Urothelium cell line (cell line): ENCODE results near the gene KCNN3.
A peak's percentile ranks its signal among the peaks of the same experiment; 100 is the strongest.

Source experiments
- DNase-seq: peaks from one replicate; pipeline ENCODE4 v3.0.0; 2011; ENCODE audit warnings: low spot score, mixed read lengths
- FAIRE-seq: peaks from 2 replicates; lab custom pipeline; 2011; peaks lifted over from hg19 to GRCh38; lab: Jason Lieb, UNC

KCNN3 gene

DNA sequence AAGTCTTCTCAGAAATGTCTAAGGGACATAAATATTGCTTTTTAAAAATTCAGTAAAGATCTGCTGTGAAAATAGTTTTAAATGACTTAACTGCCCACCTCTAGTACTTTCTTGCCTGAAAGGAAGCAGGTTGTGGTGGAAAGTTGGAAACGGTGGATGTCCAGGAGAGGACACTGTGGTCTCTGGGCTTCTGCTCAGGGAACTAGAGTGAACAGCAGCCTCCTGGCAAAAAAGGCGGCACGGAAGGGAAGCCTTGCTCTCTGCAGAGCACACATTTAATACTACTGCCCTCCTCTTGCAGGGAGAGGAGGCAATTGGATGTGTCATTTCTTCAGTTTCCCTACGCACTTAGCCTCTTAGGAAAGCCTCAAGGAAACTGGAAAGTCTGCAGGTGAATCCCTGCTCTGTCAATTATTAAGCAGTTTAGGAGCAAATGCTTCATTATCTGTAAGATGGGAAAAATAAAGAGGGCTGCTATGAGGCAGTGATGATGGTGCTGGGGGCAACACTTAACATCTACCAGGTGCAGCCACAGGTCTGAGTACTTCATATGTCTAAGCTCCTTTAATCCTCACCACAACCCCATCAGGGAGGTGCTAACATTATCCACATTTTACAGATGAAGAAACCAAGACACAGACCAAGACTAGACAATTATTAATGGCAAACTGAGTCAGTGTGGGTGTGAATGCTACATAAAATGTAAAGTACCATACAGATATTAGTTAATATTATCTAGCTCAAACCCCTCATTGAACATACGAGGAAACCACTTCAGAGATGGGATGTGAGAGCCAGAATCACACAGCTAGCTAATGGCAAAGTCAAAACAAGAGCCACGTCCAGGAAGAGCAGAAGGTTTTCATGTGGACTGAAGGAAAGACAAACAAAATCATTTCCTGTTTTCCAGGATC, 153.2 kb downstream of the KCNN3 start:
- DNase-seq = no peak
- FAIRE-seq = no peak

DNA sequence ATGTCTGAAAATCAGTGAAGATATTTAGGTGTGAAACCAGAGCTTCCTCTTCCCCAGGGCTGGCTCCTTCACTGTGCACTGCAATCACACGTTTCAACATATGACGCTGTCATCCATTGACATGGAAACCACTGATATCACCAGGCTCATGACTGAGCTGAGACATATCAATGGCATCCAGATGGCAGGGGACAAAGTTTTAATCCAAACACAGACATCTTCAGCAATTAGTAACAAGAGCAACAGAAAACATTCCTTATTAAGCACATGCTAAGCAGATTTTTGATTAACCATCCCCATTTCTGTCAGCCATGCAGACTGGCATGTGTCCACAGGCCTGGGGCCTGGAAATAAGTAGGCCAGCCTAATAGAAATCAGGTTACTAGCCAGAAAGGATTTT, 154.1 kb downstream of the KCNN3 start:
- FAIRE-seq (no peak), DNase-seq (no peak)

DNA sequence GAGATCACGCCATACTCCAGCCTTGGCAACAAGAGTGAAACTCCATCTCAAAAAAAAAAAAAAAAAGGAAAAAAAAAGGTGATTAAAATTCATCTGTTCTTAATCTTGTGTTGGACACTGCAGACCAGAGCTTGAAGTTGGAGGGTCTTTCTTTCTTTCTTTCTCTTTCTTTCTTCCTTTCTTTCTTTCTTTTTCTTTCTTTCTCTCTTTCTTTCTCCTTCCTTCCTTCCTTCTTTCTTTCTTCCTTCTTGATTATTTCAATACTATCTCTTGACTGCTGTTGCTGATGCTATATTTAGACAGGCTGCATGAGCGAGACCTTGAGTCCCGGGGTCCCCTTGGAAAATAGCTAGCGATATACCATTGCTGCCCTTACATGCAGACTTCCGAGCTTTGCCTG, 154.7 kb downstream of the KCNN3 start:
- no peak for FAIRE-seq
- no peak for DNase-seq

DNA sequence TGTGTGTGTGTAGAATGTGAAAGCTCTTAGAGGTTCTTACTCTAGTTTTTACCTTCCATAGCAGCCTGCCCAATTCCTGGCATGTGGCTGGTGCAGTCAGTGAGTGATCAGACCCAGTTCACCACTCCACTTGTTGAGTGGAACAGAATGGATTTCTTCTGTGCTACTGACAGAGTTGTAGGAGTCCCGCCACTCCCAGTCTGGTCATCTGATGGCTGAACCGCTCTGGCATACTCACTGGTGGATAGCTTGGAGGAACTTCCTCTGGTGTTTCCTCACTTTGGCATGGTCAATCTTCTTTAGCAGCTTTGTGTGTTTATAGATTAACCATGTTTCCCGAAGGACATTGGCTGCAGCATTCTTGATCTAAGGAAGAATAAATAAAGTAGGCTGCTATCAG, 155.4 kb downstream of the KCNN3 start:
- DNase-seq (peak; percentile 55), FAIRE-seq (no peak)

DNA sequence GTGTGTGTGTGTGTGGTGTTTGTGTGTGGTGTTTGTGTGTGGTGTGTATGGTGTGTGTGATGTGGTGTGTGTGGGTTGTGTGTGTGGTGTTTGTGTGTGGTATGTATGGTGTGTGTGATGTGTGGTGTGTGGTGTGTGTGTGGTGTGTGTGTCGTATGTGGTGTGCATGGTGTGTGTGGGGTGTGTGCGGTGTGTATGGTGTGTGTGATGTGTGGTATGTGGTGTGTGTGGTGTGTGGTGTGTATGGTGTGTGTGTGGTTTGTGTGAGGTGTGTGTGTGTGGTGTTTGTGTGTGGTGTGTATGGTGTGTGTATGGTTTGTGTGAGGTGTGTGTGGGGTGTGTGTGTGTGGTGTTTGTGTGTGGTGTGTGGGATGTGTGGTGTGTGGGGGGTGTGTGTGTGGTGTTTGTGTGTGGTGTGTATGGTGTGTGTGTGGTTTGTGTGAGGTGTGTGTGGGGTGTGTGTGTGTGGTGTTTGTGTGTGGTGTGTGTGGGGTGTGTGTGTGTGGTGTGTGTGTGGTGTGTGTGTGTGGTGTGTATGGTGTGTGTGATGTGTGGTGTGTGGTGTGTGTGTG, 155.9 kb downstream of the KCNN3 start:
- FAIRE-seq (peak; percentile 100), DNase-seq (no peak)

GRCh38 chr1:154713005-154713404, 157.1 kb downstream of the KCNN3 start:
- FAIRE-seq (no peak), DNase-seq (no peak)

GRCh38 chr1:154712166-154712810, 157.8 kb downstream of the KCNN3 start:
- no peak for FAIRE-seq
- no peak for DNase-seq

- DNase-seq = no peak
- no peak for FAIRE-seq
Measured at GRCh38 chr1:154711416-154711815, 158.7 kb downstream of the KCNN3 start.

GRCh38 chr1:154710106-154710505, 160.0 kb downstream of the KCNN3 start:
- no peak for FAIRE-seq

GRCh38 chr1:154707901-154708463, 162.1 kb downstream of the KCNN3 start:
- no peak for FAIRE-seq
- no peak for DNase-seq

More at GRCh38 chr1:154710106-154710505, 160.0 kb downstream of the KCNN3 start:
- DNase-seq = no peak

GRCh38 chr1:154706851-154707250, 163.2 kb downstream of the KCNN3 start:
- FAIRE-seq = no peak
- DNase-seq = no peak

DNA sequence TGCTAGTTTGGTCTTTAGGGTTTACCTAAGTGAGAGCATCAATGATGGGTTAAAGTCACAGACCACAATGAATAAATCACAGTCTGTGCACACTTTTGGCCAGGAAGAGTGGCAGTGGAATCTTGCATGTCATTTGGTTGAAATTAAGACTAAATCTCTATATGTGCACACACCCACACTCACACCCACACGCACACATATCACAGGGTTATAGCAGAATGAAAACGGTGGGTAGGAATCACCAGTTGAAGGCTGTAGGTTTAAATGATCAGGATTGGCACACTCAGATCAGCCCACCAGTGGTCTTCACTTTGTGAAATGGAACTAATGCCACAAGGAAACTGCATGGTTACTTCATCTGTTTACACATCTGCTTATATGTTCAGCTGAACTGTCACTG, 164.5 kb downstream of the KCNN3 start:
- FAIRE-seq = no peak
- DNase-seq = no peak

GRCh38 chr1:154703170-154703569, 166.9 kb downstream of the KCNN3 start:
- DNase-seq = no peak
- FAIRE-seq = no peak

DNA sequence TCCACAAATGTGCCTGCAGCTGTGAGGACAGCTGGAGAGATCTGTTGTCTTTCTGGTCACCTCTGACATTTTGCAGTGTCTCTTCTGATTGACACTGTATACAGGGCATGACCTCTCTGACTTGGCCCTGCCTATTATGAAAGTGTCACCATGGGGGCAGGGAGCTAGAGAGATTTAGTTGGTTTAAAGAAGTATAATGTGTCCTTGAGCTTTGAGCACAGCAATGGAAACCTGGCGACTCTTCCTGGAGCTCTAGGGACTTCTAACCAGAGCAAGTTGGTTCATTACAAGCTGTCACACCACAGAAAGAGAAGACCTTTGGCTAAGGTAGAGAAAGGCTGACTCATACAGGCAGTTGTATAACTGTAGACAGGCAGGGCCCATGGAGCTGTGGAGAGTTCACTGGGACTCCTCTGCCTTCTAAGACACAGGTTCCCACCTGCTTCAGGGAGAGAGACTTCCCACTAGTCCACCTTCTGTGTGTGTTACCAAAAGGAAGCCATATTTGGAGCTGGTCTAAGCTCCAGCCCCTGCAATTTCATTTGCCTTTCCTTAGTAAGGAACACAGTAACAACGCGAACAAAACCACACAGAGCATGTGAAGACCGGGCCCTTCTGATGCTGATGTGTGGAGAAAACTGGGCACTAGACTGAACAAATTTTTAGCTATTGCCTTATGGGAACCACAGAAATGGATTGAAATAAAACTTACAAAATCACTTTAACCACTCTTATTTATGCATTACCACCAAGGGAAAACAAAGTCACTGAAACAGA, 171.6 kb downstream of the KCNN3 start:
- FAIRE-seq (no peak), DNase-seq (peak; percentile 27)

DNA sequence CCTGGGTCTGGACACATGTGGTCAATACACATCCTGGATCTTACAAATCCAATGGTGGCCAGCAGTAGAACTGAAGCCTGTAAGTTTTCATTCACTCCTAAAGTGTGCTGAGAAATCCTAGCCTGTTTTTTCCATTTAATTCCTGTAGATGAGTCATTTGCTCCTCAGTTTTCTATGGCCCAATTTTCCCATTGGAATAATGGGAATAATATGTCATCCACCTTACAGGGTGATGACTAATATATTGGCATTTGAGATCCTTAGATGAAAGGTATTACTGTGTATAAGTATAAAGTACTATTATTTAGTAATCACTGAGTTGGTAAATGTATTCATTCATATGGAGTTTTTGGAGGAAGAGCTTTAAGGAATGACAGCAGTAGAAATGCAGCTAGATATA, 172.4 kb downstream of the KCNN3 start:
- FAIRE-seq = no peak
- peak; percentile 24 for DNase-seq

DNA sequence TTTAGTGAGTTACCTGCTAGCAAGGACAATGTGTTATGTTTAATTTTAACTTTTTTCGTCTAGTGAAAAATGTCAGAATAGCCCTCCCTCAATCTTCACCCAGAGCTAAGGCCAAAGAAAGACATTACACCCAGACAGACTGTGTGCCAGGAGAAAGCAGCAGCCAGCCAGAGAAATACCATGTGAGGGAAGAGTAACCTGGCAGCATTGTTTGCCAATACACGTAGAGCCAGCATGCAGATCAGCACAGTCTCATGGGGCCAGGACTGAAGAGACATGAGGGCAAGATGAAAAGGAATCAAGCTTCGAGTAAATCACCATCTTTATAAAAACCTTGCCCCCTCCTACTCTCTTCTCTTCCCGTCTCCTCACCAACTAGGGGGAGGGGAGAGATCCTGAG, 173.6 kb downstream of the KCNN3 start:
- DNase-seq (no peak), FAIRE-seq (no peak)

GRCh38 chr1:154695985-154696384, 174.1 kb downstream of the KCNN3 start:
- no peak for FAIRE-seq
- no peak for DNase-seq

DNA sequence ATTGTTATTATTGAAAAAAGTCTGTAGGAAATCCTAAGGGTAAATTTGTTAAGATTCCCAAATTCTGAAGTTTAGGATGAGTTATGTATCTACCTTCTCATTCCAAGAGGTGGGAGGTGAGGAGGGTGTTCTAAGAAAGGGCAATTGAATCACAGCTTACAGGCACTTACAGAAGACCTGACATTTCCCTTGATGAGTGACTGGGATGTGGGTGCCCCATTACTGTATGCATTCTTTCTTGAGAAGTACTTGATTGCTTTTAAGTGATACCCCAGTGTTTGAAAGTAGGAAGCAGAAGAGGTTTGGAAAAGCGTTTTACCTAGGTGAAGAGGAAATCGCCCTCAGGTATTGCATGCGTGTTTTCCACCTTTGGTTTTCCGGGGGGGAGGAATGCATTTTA, 175.1 kb downstream of the KCNN3 start:
- no peak for DNase-seq
- FAIRE-seq = no peak

GRCh38 chr1:154689083-154689482, 181.0 kb downstream of the KCNN3 start:
- FAIRE-seq = no peak

GRCh38 chr1:154686507-154686906, 183.6 kb downstream of the KCNN3 start:
- FAIRE-seq = no peak

More at GRCh38 chr1:154689083-154689482, 181.0 kb downstream of the KCNN3 start:
- DNase-seq = no peak

GRCh38 chr1:154683820-154684219, 186.3 kb downstream of the KCNN3 start:
- no peak for DNase-seq
- no peak for FAIRE-seq

More at GRCh38 chr1:154686507-154686906, 183.6 kb downstream of the KCNN3 start:
- no peak for DNase-seq
